ENCODE results near the gene DPYSL5.
"Not testable (repeated sequence)": the region's sequence is repeated elsewhere in the genome, so short reads cannot be mapped to it uniquely, and the experiment has no call there.

The DPYSL5 gene

GRCh38 chr2:26814072-26814765, 33.7 kb upstream of the DPYSL5 start:
- not testable (repeated sequence) for H3K4me2 ChIP-seq (ENCODE audit: low read length); H3K36me3 ChIP-seq (ENCODE audit: insufficient read depth, low read length); H3K4me1 ChIP-seq (ENCODE audit: control insufficient read depth, insufficient read depth, low read length); H3K9ac ChIP-seq (ENCODE audit: low read depth, low read length); H3K4me3 ChIP-seq (ENCODE audit: low read length); H3K9me3 ChIP-seq (replicated peaks; ENCODE audit: low read length)
- peaks cover 41% of the 10 kb centered on the region for H3K27me3 ChIP-seq (ENCODE audit: control insufficient read depth, insufficient read depth, low read length)

DNA sequence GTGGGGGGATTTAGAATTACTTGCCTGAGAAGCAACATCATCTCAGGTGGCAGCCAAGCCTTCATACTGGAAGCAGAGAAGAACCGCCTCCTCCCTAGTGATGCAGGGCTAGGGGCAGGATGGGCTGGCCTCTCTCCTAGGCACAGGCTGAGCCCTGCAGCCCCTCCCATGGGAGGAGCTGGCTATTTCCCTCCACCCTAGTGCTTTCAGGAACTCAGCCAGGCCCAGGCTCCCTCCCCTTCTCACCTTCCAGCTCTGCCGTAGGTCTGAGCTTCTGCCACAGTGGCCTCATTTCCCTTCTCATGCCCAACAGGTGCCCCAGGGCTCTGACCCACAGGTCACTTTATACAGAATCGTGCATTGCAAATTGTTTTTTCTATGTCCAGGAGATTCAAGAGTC, 31.0 kb upstream of the DPYSL5 start:
- Histone ChIP-seq H3K4me3 (ENCODE audit: low read length) (no peak overlapping the region), H3K27me3 (ENCODE audit: control insufficient read depth, insufficient read depth, low read length) (peaks cover 43% of the 10 kb centered on the region), H3K36me3 (ENCODE audit: insufficient read depth, low read length) (no peaks in the 10 kb centered on the region), H3K9ac (ENCODE audit: low read depth, low read length) (no peak overlapping the region), H3K4me1 (ENCODE audit: control insufficient read depth, insufficient read depth, low read length) (no peaks in the 10 kb centered on the region), H3K9me3 (replicated peaks; ENCODE audit: low read length) (no peaks in the 10 kb centered on the region), H3K4me2 (ENCODE audit: low read length) (no peak overlapping the region)

DNA sequence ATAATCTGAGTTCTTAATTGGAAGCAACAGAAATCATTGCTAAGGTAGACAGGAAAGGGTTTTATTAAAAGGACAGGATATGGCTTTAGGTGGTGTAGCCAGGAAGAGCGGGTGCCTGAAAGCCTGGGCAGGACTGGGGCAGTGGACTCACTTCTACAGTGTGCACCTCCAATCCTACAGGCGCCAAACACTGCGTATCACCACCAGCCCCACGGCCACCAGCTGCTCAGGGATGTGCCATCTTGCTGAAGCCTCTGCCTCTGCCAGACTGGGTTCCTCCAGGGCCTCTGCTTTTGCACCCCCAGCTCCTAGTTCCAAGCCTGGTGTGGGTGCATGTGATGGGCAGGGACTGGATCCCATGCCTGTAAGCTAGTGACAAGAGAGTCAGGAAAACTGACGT, 29.7 kb upstream of the DPYSL5 start:
- H3K4me2 ChIP-seq (ENCODE audit: low read length): no peak overlapping the region
- no peak overlapping the region for H3K4me3 ChIP-seq (ENCODE audit: low read length)
- H3K9me3 ChIP-seq (replicated peaks; ENCODE audit: low read length): no peaks in the 10 kb centered on the region
- H3K4me1 ChIP-seq (ENCODE audit: control insufficient read depth, insufficient read depth, low read length): no peaks in the 10 kb centered on the region
- no peak overlapping the region for H3K9ac ChIP-seq (ENCODE audit: low read depth, low read length)
- peaks cover 44% of the 10 kb centered on the region for H3K27me3 ChIP-seq (ENCODE audit: control insufficient read depth, insufficient read depth, low read length)
- H3K36me3 ChIP-seq (ENCODE audit: insufficient read depth, low read length): no peaks in the 10 kb centered on the region

DNA sequence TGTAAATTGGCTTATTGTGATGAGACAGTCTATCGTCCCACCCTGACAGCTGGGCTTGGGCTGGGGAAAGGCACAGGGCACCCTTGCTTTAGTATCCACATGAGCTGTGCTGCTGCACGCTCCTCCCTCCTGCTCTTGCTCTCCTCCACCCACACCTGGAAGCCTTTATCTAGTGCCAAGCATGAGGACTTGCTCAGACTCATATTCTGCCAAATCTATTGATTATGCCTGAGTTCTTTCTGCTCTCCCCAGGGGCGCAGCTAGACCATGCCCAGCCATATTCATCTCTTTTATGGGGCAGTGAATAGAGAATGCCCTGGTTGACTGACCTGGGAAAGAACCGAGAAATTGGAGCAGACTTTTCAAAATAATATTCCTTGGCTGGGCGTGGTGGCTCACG, 29.0 kb upstream of the DPYSL5 start:
- Histone ChIP-seq H3K36me3 (ENCODE audit: insufficient read depth, low read length) (no peaks in the 10 kb centered on the region), H3K4me3 (ENCODE audit: low read length) (no peak overlapping the region), H3K9ac (ENCODE audit: low read depth, low read length) (no peak overlapping the region), H3K4me1 (ENCODE audit: control insufficient read depth, insufficient read depth, low read length) (no peaks in the 10 kb centered on the region), H3K27me3 (ENCODE audit: control insufficient read depth, insufficient read depth, low read length) (peaks cover 44% of the 10 kb centered on the region), H3K4me2 (ENCODE audit: low read length) (no peak overlapping the region), H3K9me3 (replicated peaks; ENCODE audit: low read length) (no peaks in the 10 kb centered on the region)

DNA sequence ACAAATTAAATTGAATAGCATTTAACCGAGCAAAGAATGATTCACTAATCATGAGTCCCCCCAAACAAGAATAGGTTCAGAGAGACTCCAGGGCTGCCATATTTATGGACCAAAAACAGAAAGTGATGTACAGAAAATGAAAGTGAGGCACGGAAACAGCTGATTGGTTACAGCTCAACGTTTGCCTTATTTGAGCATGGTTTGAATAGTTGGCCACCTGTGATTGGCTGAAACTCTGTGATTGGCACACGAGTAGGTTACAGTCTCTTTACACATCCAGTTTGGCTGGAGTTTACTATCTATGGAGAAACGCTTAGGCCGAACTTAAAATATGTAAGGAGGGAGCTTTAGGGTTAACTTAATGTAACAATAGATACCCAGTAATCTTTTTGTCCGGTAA, 27.0 kb upstream of the DPYSL5 start:
- no peaks in the 10 kb centered on the region for H3K4me1 ChIP-seq (ENCODE audit: control insufficient read depth, insufficient read depth, low read length)
- H3K36me3 ChIP-seq (ENCODE audit: insufficient read depth, low read length): no peaks in the 10 kb centered on the region
- H3K4me3 ChIP-seq (ENCODE audit: low read length): no peak overlapping the region
- no peak overlapping the region for H3K4me2 ChIP-seq (ENCODE audit: low read length)
- no peak overlapping the region for H3K9ac ChIP-seq (ENCODE audit: low read depth, low read length)
- H3K27me3 ChIP-seq (ENCODE audit: control insufficient read depth, insufficient read depth, low read length): peaks cover 51% of the 10 kb centered on the region
- H3K9me3 ChIP-seq (replicated peaks; ENCODE audit: low read length): no peaks in the 10 kb centered on the region

DNA sequence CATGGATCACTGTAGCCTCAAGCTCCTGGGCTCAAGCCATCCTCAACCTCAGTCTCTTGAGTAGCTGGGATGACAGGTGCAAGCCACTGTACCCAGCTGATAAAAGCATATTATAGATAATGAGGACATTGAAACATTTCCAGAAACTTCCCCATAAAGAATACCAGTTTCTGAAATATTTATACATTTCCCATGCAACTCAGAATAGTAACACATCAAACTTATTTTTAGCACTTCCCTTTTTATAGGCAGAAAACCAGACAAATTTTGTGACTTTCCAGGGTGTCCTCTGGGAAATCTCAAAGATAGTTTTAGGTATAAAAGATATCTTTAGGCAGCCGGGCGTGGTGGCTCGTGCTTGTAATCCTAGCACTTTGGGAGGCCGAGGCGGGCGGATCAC, 25.1 kb upstream of the DPYSL5 start:
- H3K36me3 ChIP-seq (ENCODE audit: insufficient read depth, low read length): no peaks in the 10 kb centered on the region
- peaks cover 58% of the 10 kb centered on the region for H3K27me3 ChIP-seq (ENCODE audit: control insufficient read depth, insufficient read depth, low read length)
- H3K9me3 ChIP-seq (replicated peaks; ENCODE audit: low read length): no peaks in the 10 kb centered on the region
- no peaks in the 10 kb centered on the region for H3K4me1 ChIP-seq (ENCODE audit: control insufficient read depth, insufficient read depth, low read length)
- H3K9ac ChIP-seq (ENCODE audit: low read depth, low read length): no peak overlapping the region
- no peak overlapping the region for H3K4me3 ChIP-seq (ENCODE audit: low read length)
- H3K4me2 ChIP-seq (ENCODE audit: low read length): no peak overlapping the region

DNA sequence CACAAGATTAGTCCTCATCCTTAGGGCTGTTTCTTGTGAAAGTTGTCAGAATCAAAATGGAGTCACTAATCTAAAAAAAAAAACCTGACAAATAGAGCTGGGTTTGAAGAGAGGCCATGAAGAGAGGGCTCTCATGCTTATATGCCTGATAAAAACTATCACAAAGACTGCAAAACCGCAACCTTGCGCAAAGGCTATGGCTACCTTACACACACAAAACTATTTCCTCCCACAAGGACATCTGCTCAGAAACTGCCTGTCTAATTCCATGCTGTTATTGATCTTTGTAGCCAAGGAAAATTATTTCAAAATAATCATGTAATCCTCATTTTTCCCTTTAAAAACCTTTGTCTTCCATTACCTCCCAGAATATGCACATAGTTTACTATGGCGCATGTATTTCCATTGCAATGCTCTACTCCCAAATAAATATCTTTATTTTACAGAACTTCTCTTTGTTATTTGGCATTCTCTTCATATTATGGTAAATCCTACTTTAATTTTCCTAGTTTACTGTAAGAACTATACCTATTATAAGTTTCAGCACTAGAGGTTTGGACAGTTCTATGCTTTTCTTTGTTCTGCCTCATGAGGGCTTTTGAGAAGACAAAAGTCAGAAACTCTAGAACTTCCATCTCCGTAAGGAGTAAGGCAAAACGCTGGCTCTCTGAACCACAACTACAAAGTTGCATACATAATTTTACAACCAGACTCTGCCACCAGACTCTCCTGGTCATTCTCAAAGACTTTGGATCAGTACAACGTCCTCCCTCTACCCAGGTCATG, 9.6 kb upstream of the DPYSL5 start:
- Histone ChIP-seq H3K4me3 (ENCODE audit: low read length) (no peak overlapping the region), H3K4me2 (ENCODE audit: low read length) (no peak overlapping the region), H3K27me3 (ENCODE audit: control insufficient read depth, insufficient read depth, low read length) (peaks cover 38% of the 10 kb centered on the region), H3K4me1 (ENCODE audit: control insufficient read depth, insufficient read depth, low read length) (no peaks in the 10 kb centered on the region), H3K9ac (ENCODE audit: low read depth, low read length) (no peak overlapping the region), H3K9me3 (replicated peaks; ENCODE audit: low read length) (no peaks in the 10 kb centered on the region), H3K36me3 (ENCODE audit: insufficient read depth, low read length) (no peaks in the 10 kb centered on the region)

- H3K4me2 ChIP-seq (ENCODE audit: low read length): no peak overlapping the region
- H3K4me3 ChIP-seq (ENCODE audit: low read length): no peak overlapping the region
- peaks cover 49% of the 10 kb centered on the region for H3K27me3 ChIP-seq (ENCODE audit: control insufficient read depth, insufficient read depth, low read length)
- no peaks in the 10 kb centered on the region for H3K36me3 ChIP-seq (ENCODE audit: insufficient read depth, low read length)
- H3K9ac ChIP-seq (ENCODE audit: low read depth, low read length): no peak overlapping the region
- H3K9me3 ChIP-seq (replicated peaks; ENCODE audit: low read length): no peaks in the 10 kb centered on the region
- no peaks in the 10 kb centered on the region for H3K4me1 ChIP-seq (ENCODE audit: control insufficient read depth, insufficient read depth, low read length)
Observed at GRCh38 chr2:26840937-26841610, 6.9 kb upstream of the DPYSL5 start.

- no peak overlapping the region for H3K4me2 ChIP-seq (ENCODE audit: low read length)
- H3K4me3 ChIP-seq (ENCODE audit: low read length): no peak overlapping the region
- H3K4me1 ChIP-seq (ENCODE audit: control insufficient read depth, insufficient read depth, low read length): no peaks in the 10 kb centered on the region
- no peaks in the 10 kb centered on the region for H3K36me3 ChIP-seq (ENCODE audit: insufficient read depth, low read length)
- no peaks in the 10 kb centered on the region for H3K9me3 ChIP-seq (replicated peaks; ENCODE audit: low read length)
- H3K27me3 ChIP-seq (ENCODE audit: control insufficient read depth, insufficient read depth, low read length): peaks cover 63% of the 10 kb centered on the region
- no peak overlapping the region for H3K9ac ChIP-seq (ENCODE audit: low read depth, low read length)
Observed at GRCh38 chr2:26843041-26843440, 4.9 kb upstream of the DPYSL5 start.

GRCh38 chr2:26845021-26845420, 2.9 kb upstream of the DPYSL5 start:
- Histone ChIP-seq H3K36me3 (ENCODE audit: insufficient read depth, low read length) (no peaks in the 10 kb centered on the region), H3K4me2 (ENCODE audit: low read length) (no peak overlapping the region), H3K4me3 (ENCODE audit: low read length) (no peak overlapping the region), H3K9ac (ENCODE audit: low read depth, low read length) (no peak overlapping the region), H3K4me1 (ENCODE audit: control insufficient read depth, insufficient read depth, low read length) (peaks cover 6% of the 10 kb centered on the region), H3K9me3 (replicated peaks; ENCODE audit: low read length) (no peaks in the 10 kb centered on the region), H3K27me3 (ENCODE audit: control insufficient read depth, insufficient read depth, low read length) (peaks cover 76% of the 10 kb centered on the region)

DNA sequence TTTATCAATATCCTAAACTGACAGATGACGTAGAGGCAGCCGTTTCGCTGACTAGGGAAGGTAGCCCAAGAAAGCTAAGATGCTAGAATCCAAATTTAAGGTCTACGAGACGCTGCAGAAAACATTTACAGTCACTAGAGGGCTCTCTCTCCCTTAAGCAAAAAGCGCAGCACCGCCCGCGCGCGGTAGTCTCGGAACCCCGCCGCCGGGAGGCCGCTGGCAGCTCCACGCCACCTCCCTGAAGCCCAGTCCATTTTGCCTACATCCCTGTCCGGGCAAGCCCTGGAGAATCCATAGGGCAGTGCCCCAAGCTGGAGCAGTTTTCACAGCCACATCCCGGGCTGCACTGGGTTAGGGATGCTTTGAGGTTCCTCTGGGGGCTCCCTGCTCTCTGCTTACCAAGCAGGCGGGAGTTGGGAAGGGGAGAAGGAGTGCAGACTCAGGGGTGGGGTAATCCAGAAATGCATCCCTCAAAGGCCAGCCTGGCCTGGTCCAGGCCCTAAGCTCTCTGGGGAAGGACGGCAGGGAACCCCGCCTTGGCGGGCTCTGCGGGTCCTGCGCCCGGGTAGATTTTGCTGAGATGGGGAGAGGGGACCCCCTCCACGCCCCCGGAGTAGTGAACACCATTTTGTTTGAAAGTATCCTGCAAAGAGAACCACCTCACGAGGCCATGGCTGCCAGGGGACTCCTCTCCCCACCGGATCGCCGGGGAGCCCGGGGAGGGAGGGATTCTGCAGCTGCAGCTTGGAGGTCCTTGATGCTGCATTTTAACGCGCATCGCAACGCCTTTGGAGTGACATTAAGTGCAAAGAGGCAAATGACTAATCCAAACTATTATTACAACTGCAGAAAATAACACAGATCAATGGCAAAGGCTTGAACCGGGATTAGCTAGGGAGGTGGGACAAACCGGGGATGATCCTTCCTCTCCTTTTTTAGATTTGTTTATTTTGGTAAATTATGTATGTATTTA, 1.3 kb upstream of the DPYSL5 start:
- peaks cover 81% of the 10 kb centered on the region for H3K27me3 ChIP-seq (ENCODE audit: control insufficient read depth, insufficient read depth, low read length)
- H3K9me3 ChIP-seq (replicated peaks; ENCODE audit: low read length): no peaks in the 10 kb centered on the region
- no peak overlapping the region for H3K9ac ChIP-seq (ENCODE audit: low read depth, low read length)
- no peak overlapping the region for H3K4me3 ChIP-seq (ENCODE audit: low read length)
- peaks cover 6% of the 10 kb centered on the region for H3K4me1 ChIP-seq (ENCODE audit: control insufficient read depth, insufficient read depth, low read length)
- H3K4me2 ChIP-seq (ENCODE audit: low read length): peak overlapping the region; percentile 30
- H3K36me3 ChIP-seq (ENCODE audit: insufficient read depth, low read length): no peaks in the 10 kb centered on the region

Measured in skeletal muscle satellite cell (primary cell).